GM12878 (cell line): ENCODE results near the gene LIMS2.

Source experiments
- JUNB ChIP-seq: IDR thresholded peaks from 2 replicates; pipeline ENCODE4 v1.6.1; 2016; ENCODE audit warnings: antibody characterized with exemption, mild to moderate bottlenecking
- TF ChIP-seq, protein P1 (sequence below): fragments of 450-650 bp; IDR thresholded peaks from 2 replicates; pipeline ENCODE4 v1.6.1; 2016; ENCODE audit warnings: mild to moderate bottlenecking

DNA sequence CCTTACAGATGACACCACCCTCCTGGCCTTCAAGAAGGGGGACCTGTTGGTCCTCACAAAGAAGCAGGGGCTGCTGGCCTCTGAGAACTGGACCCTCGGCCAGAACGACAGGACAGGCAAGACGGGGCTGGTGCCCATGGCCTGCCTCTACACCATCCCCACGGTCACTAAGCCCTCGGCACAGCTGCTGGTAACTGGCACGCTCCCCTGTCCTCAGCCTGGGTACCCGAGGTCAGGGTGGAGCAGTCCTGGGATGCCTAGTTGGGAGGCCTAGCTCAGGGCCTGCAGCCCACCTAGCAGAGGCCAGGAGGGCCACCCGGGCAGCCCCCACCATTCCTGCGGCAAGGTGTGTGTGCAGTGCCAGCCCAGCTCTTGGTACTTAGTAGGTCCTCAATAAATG is 45.7 kb downstream of the LIMS2 start:
- TF ChIP-seq, protein P1, sequence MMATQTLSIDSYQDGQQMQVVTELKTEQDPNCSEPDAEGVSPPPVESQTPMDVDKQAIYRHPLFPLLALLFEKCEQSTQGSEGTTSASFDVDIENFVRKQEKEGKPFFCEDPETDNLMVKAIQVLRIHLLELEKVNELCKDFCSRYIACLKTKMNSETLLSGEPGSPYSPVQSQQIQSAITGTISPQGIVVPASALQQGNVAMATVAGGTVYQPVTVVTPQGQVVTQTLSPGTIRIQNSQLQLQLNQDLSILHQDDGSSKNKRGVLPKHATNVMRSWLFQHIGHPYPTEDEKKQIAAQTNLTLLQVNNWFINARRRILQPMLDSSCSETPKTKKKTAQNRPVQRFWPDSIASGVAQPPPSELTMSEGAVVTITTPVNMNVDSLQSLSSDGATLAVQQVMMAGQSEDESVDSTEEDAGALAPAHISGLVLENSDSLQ, result no peak
- no peak for TF ChIP-seq JUNB
